GM12865 (cell line): ENCODE measurements around the gene TBL2.
"Not testable (repeated sequence)": the region's sequence is repeated elsewhere in the genome, so short reads cannot be mapped to it uniquely, and the experiment has no call there.

ENCODE experiments used
- DNase-seq: peaks from one replicate; pipeline ENCODE4 v3.0.0; 2010; ENCODE audit warnings: low read depth
- H3K4me3 ChIP-seq: 2 replicates; pipeline ENCODE4 v1.5.1; 2011; ENCODE audit warnings: mild to moderate bottlenecking, low read depth, low read length, control low read depth
- TF ChIP-seq, protein P1 (sequence below): IDR thresholded peaks from 2 replicates; pipeline ENCODE4 v1.5.1; 2011; ENCODE audit warnings: low read length, control low read depth, low read depth, inconsistent platforms; ENCODE audit not compliant: insufficient read depth; ENCODE audit errors: missing control alignments

Gene TBL2

DNA sequence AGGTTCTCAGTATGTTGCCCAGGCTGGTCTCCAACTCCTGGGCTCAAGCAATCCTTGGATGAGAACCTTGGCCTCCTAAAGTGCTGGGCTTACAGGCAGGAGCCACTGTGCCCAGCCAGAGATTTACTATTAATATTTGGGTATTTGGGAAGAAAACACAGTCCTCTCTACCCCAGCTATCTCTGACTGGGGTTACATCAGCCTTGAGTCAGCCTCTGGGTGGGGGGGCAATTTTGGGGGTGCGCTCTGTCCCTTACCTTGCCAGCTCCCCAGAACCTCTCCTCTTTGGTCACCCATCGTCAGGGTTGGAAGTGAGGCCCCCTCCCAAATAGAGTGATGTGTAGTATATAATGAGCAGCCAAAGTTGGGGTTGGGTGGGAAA lies 44.1 kb upstream of the TBL2 start:
- no peak for DNase-seq
- H3K4me3 ChIP-seq = no peak overlapping the region
- TF ChIP-seq, protein P1, sequence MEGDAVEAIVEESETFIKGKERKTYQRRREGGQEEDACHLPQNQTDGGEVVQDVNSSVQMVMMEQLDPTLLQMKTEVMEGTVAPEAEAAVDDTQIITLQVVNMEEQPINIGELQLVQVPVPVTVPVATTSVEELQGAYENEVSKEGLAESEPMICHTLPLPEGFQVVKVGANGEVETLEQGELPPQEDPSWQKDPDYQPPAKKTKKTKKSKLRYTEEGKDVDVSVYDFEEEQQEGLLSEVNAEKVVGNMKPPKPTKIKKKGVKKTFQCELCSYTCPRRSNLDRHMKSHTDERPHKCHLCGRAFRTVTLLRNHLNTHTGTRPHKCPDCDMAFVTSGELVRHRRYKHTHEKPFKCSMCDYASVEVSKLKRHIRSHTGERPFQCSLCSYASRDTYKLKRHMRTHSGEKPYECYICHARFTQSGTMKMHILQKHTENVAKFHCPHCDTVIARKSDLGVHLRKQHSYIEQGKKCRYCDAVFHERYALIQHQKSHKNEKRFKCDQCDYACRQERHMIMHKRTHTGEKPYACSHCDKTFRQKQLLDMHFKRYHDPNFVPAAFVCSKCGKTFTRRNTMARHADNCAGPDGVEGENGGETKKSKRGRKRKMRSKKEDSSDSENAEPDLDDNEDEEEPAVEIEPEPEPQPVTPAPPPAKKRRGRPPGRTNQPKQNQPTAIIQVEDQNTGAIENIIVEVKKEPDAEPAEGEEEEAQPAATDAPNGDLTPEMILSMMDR = no peak

DNA sequence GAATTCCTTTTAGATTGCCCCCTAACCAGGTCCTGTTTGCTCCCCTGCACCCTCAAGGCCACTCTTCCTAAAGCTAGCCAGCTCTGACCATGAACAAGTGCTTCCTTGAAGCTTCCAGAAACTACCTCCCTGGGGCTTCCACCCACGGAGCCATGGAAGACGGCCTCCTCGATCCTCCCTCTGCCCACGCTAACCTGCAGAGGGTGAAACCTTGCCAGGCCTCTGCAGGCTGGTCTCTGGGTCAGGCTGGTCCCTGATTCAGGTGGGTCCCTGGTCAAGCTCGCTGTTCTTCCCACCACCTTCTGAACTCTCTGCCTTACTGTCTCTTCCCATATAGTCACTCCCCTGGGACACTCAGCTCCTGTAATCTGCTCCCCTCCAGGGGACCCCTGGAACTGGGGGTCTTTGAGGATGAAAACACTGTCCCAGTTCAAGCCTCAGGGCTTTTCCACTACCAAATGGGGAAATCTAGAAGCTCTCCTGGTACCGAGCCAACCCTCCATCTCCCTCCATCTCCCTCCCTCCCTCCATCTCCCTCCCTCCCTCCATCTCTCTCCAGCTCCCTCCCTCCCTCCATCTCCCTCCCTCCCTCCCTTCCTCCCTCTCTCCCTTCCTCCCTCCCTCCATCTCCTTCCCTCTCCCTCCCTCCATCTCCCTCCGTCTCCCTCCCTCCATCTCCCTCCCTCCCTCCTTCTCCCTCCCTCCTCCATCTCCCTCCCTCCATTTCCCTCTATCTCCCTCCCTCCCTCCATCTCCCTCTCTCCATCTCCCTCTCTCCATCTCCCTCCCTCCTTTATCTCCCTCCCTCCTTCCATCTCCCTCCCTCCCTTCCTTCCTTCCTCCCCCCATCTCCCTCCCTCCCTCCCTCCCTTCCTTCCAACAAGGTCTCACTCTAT lies 43.0 kb upstream of the TBL2 start:
- H3K4me3 ChIP-seq = no peak overlapping the region
- TF ChIP-seq, protein P1 = no peak
- no peak for DNase-seq

DNA sequence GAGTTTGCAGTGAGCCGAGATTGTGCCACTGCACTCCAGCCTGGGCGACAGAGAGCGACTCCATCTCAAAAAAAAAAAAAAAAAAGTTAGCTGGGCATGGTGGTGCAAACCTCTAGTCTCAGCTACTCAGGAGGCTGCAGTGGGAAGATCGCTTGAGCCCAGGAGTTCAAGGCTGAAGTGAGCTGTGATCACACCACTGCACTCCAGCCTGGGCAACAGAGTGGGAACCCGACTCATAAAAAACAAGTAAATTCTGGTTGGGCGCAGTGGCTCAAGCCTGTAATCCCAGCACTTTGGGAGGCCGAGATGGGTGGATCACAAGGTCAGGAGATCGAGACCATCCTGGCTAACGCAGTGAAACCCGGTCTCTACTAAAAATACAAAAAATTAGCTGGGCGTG lies 41.0 kb upstream of the TBL2 start:
- DNase-seq, H3K4me3 ChIP-seq: not testable (repeated sequence)

DNA sequence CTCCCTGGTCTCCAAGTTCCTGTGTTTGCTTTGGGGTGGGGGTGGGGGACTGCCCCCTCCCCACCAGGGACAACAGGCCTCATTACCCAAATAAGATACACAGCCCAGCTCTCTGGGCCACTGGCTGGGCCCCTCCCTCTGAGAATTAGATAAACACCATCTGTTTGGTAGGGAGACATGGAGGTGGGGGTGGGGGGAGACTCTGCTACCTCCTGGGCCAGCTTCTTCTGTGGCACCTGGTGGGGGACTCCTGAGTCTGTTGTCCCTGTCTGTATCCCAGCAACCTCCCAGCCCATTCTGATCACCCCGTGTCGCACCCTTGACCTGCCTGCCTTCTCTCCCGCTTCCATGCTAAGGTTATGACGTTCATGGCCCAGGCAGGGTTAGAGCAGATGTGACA lies 40.2 kb upstream of the TBL2 start:
- DNase-seq = no peak
- TF ChIP-seq, protein P1 = no peak
- no peak overlapping the region for H3K4me3 ChIP-seq

DNA sequence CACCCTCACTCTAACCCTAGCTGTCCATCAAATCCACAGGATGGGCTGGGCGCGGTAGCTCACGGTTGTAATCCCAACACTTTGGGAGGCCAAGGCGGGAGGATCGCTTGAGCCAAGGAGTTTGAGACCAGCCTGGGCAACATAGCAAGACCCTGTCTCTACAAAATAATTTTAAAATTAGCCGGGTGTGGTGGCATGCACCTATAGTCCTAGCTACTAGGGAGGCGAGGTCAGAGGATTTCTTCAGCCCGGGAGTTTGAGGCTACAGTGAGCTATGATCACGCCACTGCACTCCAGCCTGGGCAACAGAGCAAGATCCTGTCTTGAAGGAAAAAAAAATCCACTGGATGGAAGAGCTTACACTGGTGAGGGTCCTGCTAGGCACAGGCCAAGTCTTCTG lies 39.1 kb upstream of the TBL2 start:
- H3K4me3 ChIP-seq, DNase-seq: not testable (repeated sequence)

DNA sequence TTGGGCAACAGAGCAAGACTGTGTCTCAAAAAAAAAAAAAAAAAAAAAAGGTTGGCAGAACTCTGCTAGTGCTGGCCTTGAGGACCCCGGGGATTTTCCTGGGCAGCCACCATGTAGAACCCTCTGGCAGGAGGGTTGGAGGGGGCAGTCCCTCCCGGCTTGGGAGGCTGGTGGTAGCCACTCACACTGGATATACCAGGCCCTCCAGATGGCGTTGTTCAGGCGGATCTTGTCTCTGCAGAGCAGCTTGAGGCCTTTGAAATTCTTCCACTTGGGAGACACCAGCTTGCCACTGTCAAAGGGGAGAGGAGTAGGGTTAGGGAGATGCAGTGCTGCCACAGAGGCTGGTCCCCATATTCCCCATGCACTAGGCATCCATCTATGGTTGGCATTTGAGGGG lies 37.5 kb upstream of the TBL2 start:
- H3K4me3 ChIP-seq = no peak overlapping the region
- DNase-seq = no peak
- TF ChIP-seq, protein P1 = no peak

DNA sequence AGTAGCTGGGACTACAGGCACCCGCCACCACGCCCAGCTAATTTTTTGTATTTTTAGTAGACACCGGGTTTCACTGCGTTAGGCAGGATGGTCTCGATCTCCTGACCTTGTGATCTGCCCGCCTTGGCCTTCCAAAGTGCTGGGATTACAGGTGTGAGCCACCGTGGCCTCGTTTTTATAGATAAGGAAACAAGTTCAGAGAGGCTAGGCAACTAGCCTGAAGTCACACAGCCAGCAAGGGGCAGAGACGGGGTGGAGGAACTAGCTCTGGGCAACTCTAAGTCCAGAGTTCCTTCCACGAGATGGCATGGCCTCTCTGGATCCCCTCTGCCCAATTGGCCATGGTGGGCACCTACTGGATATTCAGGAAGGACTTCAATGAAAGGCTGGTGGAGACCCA lies 36.6 kb upstream of the TBL2 start:
- H3K4me3 ChIP-seq, DNase-seq: not testable (repeated sequence)

DNA sequence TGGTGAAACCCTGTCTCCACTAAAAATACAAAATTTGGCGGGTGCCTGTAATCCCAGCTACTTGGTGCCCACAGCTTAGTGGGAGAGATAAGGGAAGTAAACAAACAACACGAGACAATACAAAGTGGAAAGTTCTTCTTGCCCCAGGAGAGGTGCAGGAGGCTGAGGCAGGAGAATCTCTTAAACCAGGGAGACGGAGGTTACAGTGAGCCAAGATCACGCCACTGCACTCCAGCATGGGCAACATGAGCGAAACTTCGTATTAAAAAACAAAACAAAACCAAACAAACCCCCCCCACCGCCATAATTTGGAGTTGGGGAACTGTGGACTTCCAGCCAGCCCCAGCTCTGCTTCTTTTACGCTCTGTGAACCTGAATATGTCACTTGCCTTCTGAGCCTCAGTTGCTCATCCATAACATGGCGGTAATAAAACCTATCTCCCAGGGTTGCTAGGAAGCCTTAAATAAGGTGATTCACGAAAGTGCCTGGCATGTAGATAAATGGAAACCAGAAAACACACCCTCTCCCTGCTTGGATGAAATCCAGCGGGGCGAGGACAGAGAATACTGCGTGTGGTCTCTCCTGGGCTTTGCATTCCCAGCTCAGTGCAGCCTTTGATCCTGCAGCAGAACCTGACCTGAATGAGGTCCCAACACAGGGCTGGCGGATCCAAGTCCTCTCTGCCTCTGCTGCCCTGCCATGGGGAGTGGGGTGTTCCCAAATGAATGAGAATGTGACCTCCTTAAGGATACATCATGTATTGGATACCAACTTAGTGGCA lies 35.8 kb upstream of the TBL2 start:
- TF ChIP-seq, protein P1 = no peak
- no peak overlapping the region for H3K4me3 ChIP-seq
- no peak for DNase-seq
